ENCODE measurements around the gene MTERF4.

The MTERF4 gene

GRCh38 chr2:241067501-241068135, 34.5 kb downstream of the MTERF4 start:
- WGBS (ENCODE audit: insufficient coverage, insufficient read length), result no CpG with 5 or more reads among the region's 21 CpGs
- Histone ChIP-seq H3K4me3 (ENCODE audit: low read length) (no peak overlapping the region), H3K4me1 (ENCODE audit: control insufficient read depth, insufficient read depth, low read length) (peaks cover 4% of the 10 kb centered on the region; the same call in 1 of the 2 replicates), H3K9me3 (ENCODE audit: control insufficient read depth, insufficient read depth, low read length) (no peaks in the 10 kb centered on the region), H3K27ac (ENCODE audit: low read length) (no peak overlapping the region), H3K27me3 (ENCODE audit: control insufficient read depth, insufficient read depth, low read length) (no peaks in the 10 kb centered on the region), H3K36me3 (ENCODE audit: control insufficient read depth, insufficient read depth, low read length) (no peaks in the 10 kb centered on the region)
- no peak for DNase-seq (ENCODE audit: low read depth, low spot score)

GRCh38 chr2:241066893-241067341, 35.2 kb downstream of the MTERF4 start:
- peaks cover 4% of the 10 kb centered on the region; the same call in 1 of the 2 replicates for H3K4me1 ChIP-seq (ENCODE audit: control insufficient read depth, insufficient read depth, low read length)
- H3K36me3 ChIP-seq (ENCODE audit: control insufficient read depth, insufficient read depth, low read length), result no peaks in the 10 kb centered on the region
- WGBS (ENCODE audit: insufficient coverage, insufficient read length), result no CpG with 5 or more reads among the region's 15 CpGs
- H3K9me3 ChIP-seq (ENCODE audit: control insufficient read depth, insufficient read depth, low read length), result no peaks in the 10 kb centered on the region
- DNase-seq (ENCODE audit: low read depth, low spot score), result no peak
- no peaks in the 10 kb centered on the region for H3K27me3 ChIP-seq (ENCODE audit: control insufficient read depth, insufficient read depth, low read length)
- H3K4me3 ChIP-seq (ENCODE audit: low read length), result no peak overlapping the region
- H3K27ac ChIP-seq (ENCODE audit: low read length), result no peak overlapping the region

GRCh38 chr2:241066171-241066892, 35.8 kb downstream of the MTERF4 start:
- Histone ChIP-seq H3K9me3 (ENCODE audit: control insufficient read depth, insufficient read depth, low read length) (no peaks in the 10 kb centered on the region), H3K36me3 (ENCODE audit: control insufficient read depth, insufficient read depth, low read length) (no peaks in the 10 kb centered on the region), H3K27me3 (ENCODE audit: control insufficient read depth, insufficient read depth, low read length) (no peaks in the 10 kb centered on the region), H3K27ac (ENCODE audit: low read length) (no peak overlapping the region), H3K4me3 (ENCODE audit: low read length) (no peak overlapping the region), H3K4me1 (ENCODE audit: control insufficient read depth, insufficient read depth, low read length) (peaks cover 4% of the 10 kb centered on the region; the same call in 1 of the 2 replicates)
- WGBS (ENCODE audit: insufficient coverage, insufficient read length), result no CpG with 5 or more reads among the region's 21 CpGs
- DNase-seq (ENCODE audit: low read depth, low spot score), result no peak

- no peaks in the 10 kb centered on the region for H3K36me3 ChIP-seq (ENCODE audit: control insufficient read depth, insufficient read depth, low read length)
- WGBS (ENCODE audit: insufficient coverage, insufficient read length), result no CpG with 5 or more reads among the region's 27 CpGs
- H3K9me3 ChIP-seq (ENCODE audit: control insufficient read depth, insufficient read depth, low read length), result no peaks in the 10 kb centered on the region
- no peak overlapping the region for H3K27ac ChIP-seq (ENCODE audit: low read length)
- H3K4me3 ChIP-seq (ENCODE audit: low read length), result no peak overlapping the region
- peaks cover 4% of the 10 kb centered on the region; the same call in 1 of the 2 replicates for H3K4me1 ChIP-seq (ENCODE audit: control insufficient read depth, insufficient read depth, low read length)
- no peak for DNase-seq (ENCODE audit: low read depth, low spot score)
- no peaks in the 10 kb centered on the region for H3K27me3 ChIP-seq (ENCODE audit: control insufficient read depth, insufficient read depth, low read length)
These were observed 36.7 kb downstream of the MTERF4 start for GRCh38 chr2:241065355-241065803.

GRCh38 chr2:241064802-241065354, 37.2 kb downstream of the MTERF4 start:
- Histone ChIP-seq H3K27me3 (ENCODE audit: control insufficient read depth, insufficient read depth, low read length) (no peaks in the 10 kb centered on the region), H3K9me3 (ENCODE audit: control insufficient read depth, insufficient read depth, low read length) (no peaks in the 10 kb centered on the region), H3K4me1 (ENCODE audit: control insufficient read depth, insufficient read depth, low read length) (peaks cover 4% of the 10 kb centered on the region; the same call in 1 of the 2 replicates), H3K4me3 (ENCODE audit: low read length) (no peak overlapping the region), H3K36me3 (ENCODE audit: control insufficient read depth, insufficient read depth, low read length) (no peaks in the 10 kb centered on the region), H3K27ac (ENCODE audit: low read length) (no peak overlapping the region)
- WGBS (ENCODE audit: insufficient coverage, insufficient read length), result no CpG with 5 or more reads among the region's 23 CpGs
- DNase-seq (ENCODE audit: low read depth, low spot score), result no peak

- no peak for DNase-seq (ENCODE audit: low read depth, low spot score)
- no peak overlapping the region for H3K27ac ChIP-seq (ENCODE audit: low read length)
- WGBS (ENCODE audit: insufficient coverage, insufficient read length), result no CpG with 5 or more reads among the region's 32 CpGs
These were observed 37.9 kb downstream of the MTERF4 start for GRCh38 chr2:241064008-241064801.

GRCh38 chr2:241063587-241063986, 38.5 kb downstream of the MTERF4 start:
- no peak overlapping the region for H3K27ac ChIP-seq (ENCODE audit: low read length)
- no peaks in the 10 kb centered on the region for H3K9me3 ChIP-seq (ENCODE audit: control insufficient read depth, insufficient read depth, low read length)
- no CpG with 5 or more reads among the region's 8 CpGs for WGBS (ENCODE audit: insufficient coverage, insufficient read length)
- no peak for DNase-seq (ENCODE audit: low read depth, low spot score)
- no peaks in the 10 kb centered on the region for H3K27me3 ChIP-seq (ENCODE audit: control insufficient read depth, insufficient read depth, low read length)
- H3K4me1 ChIP-seq (ENCODE audit: control insufficient read depth, insufficient read depth, low read length), result peaks cover 4% of the 10 kb centered on the region; the same call in 1 of the 2 replicates
- H3K36me3 ChIP-seq (ENCODE audit: control insufficient read depth, insufficient read depth, low read length), result no peaks in the 10 kb centered on the region
- 0 out of 2 replicates have a peak overlapping the region, but pooled peaks have one; percentile 5 for H3K4me3 ChIP-seq (ENCODE audit: low read length)

More at GRCh38 chr2:241064008-241064801, 37.9 kb downstream of the MTERF4 start:
- Histone ChIP-seq H3K36me3 (ENCODE audit: control insufficient read depth, insufficient read depth, low read length) (no peaks in the 10 kb centered on the region), H3K27me3 (ENCODE audit: control insufficient read depth, insufficient read depth, low read length) (no peaks in the 10 kb centered on the region), H3K4me3 (ENCODE audit: low read length) (0 out of 2 replicates have a peak overlapping the region, but pooled peaks have one; percentile 5), H3K9me3 (ENCODE audit: control insufficient read depth, insufficient read depth, low read length) (no peaks in the 10 kb centered on the region), H3K4me1 (ENCODE audit: control insufficient read depth, insufficient read depth, low read length) (peaks cover 4% of the 10 kb centered on the region; the same call in 1 of the 2 replicates)

GRCh38 chr2:241063093-241063551, 39.0 kb downstream of the MTERF4 start:
- Histone ChIP-seq H3K27me3 (ENCODE audit: control insufficient read depth, insufficient read depth, low read length) (no peaks in the 10 kb centered on the region), H3K4me3 (ENCODE audit: low read length) (no peak overlapping the region), H3K27ac (ENCODE audit: low read length) (no peak overlapping the region), H3K36me3 (ENCODE audit: control insufficient read depth, insufficient read depth, low read length) (no peaks in the 10 kb centered on the region), H3K4me1 (ENCODE audit: control insufficient read depth, insufficient read depth, low read length) (peaks cover 4% of the 10 kb centered on the region; the same call in 1 of the 2 replicates), H3K9me3 (ENCODE audit: control insufficient read depth, insufficient read depth, low read length) (no peaks in the 10 kb centered on the region)
- no peak for DNase-seq (ENCODE audit: low read depth, low spot score)
- no CpG with 5 or more reads among the region's 13 CpGs for WGBS (ENCODE audit: insufficient coverage, insufficient read length)

GRCh38 chr2:241062389-241063092, 39.5 kb downstream of the MTERF4 start:
- no CpG with 5 or more reads among the region's 15 CpGs for WGBS (ENCODE audit: insufficient coverage, insufficient read length)
- Histone ChIP-seq H3K36me3 (ENCODE audit: control insufficient read depth, insufficient read depth, low read length) (no peaks in the 10 kb centered on the region), H3K27ac (ENCODE audit: low read length) (no peak overlapping the region), H3K9me3 (ENCODE audit: control insufficient read depth, insufficient read depth, low read length) (no peaks in the 10 kb centered on the region), H3K4me1 (ENCODE audit: control insufficient read depth, insufficient read depth, low read length) (peaks cover 4% of the 10 kb centered on the region; the same call in 1 of the 2 replicates), H3K27me3 (ENCODE audit: control insufficient read depth, insufficient read depth, low read length) (no peaks in the 10 kb centered on the region), H3K4me3 (ENCODE audit: low read length) (no peak overlapping the region)
- DNase-seq (ENCODE audit: low read depth, low spot score), result no peak

All from iPS DF 6.9 (cell line).